IPS-15b (cell line): ENCODE data around the gene BRIP1.

Source experiments
- H3K27me3 ChIP-seq: one replicate; pipeline ENCODE4 v1.6.1; 2013; ENCODE audit warnings: low read length; ENCODE audit not compliant: control insufficient read depth, insufficient read depth
- H3K36me3 ChIP-seq: one replicate; pipeline ENCODE4 v1.6.1; 2013; ENCODE audit warnings: low read length; ENCODE audit not compliant: control insufficient read depth, insufficient read depth
- H3K4me1 ChIP-seq: one replicate; pipeline ENCODE4 v1.6.1; 2013; ENCODE audit warnings: mild to moderate bottlenecking, low read length; ENCODE audit not compliant: control insufficient read depth, insufficient read depth
- H3K4me3 ChIP-seq: one replicate; pipeline ENCODE4 v1.5.1; 2013; ENCODE audit warnings: low read depth, low read length
- H3K9ac ChIP-seq: one replicate; pipeline ENCODE4 v1.6.1; 2013; ENCODE audit warnings: low read depth, mild to moderate bottlenecking, low read length
- H3K9me3 ChIP-seq: one replicate; pipeline ENCODE4 v1.6.1; 2013; ENCODE audit warnings: mild to moderate bottlenecking, low read length; ENCODE audit not compliant: control insufficient read depth, insufficient read depth

BRIP1 gene

DNA sequence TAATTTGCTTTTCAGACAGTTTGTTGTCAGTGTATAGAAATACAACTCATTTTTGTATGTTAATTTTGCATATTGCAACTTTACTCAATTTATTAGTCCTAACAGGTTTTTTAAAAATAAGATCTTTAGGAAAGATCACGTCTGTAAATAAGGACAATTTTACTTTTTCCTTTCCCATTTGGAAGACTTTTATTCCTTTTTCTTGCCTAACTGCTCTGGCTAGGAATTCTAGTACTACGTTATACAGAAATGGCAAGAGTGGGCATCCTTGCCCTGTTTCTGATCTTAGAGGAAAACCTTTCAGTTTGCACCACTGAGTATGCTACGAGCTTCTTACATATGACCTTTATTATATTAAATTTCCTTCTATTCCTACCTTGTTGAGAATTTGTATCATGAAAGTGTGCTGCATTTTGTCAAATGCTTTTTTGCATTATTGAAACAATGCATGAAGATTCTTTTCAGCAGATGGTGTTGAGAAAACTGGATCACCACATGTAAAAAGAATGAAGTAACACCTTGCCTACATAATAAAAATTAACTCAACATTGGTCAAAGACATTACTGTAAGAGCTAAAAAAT is 113.4 kb downstream of the BRIP1 start:
- Histone ChIP-seq H3K4me3 (no peak overlapping the region), H3K4me1 (no peaks in the 10 kb centered on the region), H3K27me3 (no peaks in the 10 kb centered on the region), H3K9ac (no peak overlapping the region), H3K9me3 (no peaks in the 10 kb centered on the region), H3K36me3 (no peaks in the 10 kb centered on the region)

GRCh38 chr17:61746248-61746985 is 116.9 kb downstream of the BRIP1 start:
- H3K4me3 ChIP-seq, result no peak overlapping the region
- H3K27me3 ChIP-seq, result no peaks in the 10 kb centered on the region
- no peak overlapping the region for H3K9ac ChIP-seq
- H3K9me3 ChIP-seq, result no peaks in the 10 kb centered on the region
- H3K4me1 ChIP-seq, result no peaks in the 10 kb centered on the region
- no peaks in the 10 kb centered on the region for H3K36me3 ChIP-seq

- Histone ChIP-seq H3K4me3 (no peak overlapping the region), H3K27me3 (no peaks in the 10 kb centered on the region), H3K9me3 (no peaks in the 10 kb centered on the region), H3K9ac (no peak overlapping the region), H3K4me1 (no peaks in the 10 kb centered on the region), H3K36me3 (no peaks in the 10 kb centered on the region)
Observed at GRCh38 chr17:61744804-61745203, 118.5 kb downstream of the BRIP1 start.

- H3K9ac ChIP-seq, result no peak overlapping the region
- H3K4me1 ChIP-seq, result no peaks in the 10 kb centered on the region
- H3K36me3 ChIP-seq, result no peaks in the 10 kb centered on the region
- H3K27me3 ChIP-seq, result no peaks in the 10 kb centered on the region
- no peaks in the 10 kb centered on the region for H3K9me3 ChIP-seq
- H3K4me3 ChIP-seq, result no peak overlapping the region
Observed at GRCh38 chr17:61744252-61744651, 119.1 kb downstream of the BRIP1 start.

- no peak overlapping the region for H3K4me3 ChIP-seq
- no peaks in the 10 kb centered on the region for H3K9me3 ChIP-seq
- H3K9ac ChIP-seq, result no peak overlapping the region
- peaks cover 5% of the 10 kb centered on the region for H3K36me3 ChIP-seq
- no peaks in the 10 kb centered on the region for H3K27me3 ChIP-seq
- H3K4me1 ChIP-seq, result no peaks in the 10 kb centered on the region
Observed at GRCh38 chr17:61743766-61744165, 119.6 kb downstream of the BRIP1 start.

DNA sequence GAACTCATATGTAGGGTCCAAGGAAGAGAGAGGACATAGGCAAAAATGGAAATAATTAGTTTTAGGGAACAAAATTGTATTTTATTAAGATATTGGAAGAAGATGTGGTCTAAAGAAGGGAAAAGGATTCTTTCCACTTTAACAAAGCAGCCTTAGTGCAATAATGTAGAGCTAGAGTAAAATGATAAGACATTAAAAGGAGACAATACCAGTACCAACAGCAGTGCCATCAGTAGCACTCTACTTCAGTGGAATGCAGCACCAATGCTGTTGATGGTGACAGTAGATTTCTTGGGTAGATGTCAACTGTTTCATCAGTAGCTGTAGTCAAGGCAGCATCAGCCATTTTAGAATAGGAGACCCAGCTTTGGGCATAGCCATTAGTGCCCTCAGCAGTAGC is 124.3 kb downstream of the BRIP1 start:
- no peaks in the 10 kb centered on the region for H3K27me3 ChIP-seq
- H3K36me3 ChIP-seq, result peaks cover 5% of the 10 kb centered on the region
- no peak overlapping the region for H3K4me3 ChIP-seq
- no peaks in the 10 kb centered on the region for H3K9me3 ChIP-seq
- H3K9ac ChIP-seq, result no peak overlapping the region
- H3K4me1 ChIP-seq, result no peaks in the 10 kb centered on the region

DNA sequence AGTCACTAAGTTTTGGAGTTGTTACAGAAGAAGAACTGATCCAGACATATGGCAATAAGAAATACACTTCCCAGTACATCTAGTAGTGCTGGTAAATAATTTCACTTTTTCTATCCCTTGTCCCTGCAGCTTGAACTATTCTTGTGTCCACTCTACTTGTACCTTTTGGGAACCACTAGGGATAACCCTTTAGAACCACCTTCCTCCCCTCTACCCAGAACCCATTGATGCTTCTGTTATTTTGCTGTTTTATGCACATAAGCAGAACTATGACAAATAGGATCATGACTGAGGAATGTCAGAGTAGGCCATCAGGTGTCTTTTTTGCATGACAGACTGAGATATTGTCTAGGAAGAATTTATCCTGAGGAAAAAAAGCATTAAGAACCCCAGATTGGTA is 125.1 kb downstream of the BRIP1 start:
- no peaks in the 10 kb centered on the region for H3K4me1 ChIP-seq
- H3K27me3 ChIP-seq, result no peaks in the 10 kb centered on the region
- H3K9me3 ChIP-seq, result no peaks in the 10 kb centered on the region
- no peak overlapping the region for H3K4me3 ChIP-seq
- H3K9ac ChIP-seq, result no peak overlapping the region
- H3K36me3 ChIP-seq, result peaks cover 5% of the 10 kb centered on the region

- Histone ChIP-seq H3K36me3 (peaks cover 5% of the 10 kb centered on the region), H3K9ac (no peak overlapping the region), H3K4me1 (no peaks in the 10 kb centered on the region), H3K4me3 (no peak overlapping the region), H3K9me3 (no peaks in the 10 kb centered on the region), H3K27me3 (no peaks in the 10 kb centered on the region)
Observed at GRCh38 chr17:61737820-61738219, 125.5 kb downstream of the BRIP1 start.

GRCh38 chr17:61736438-61736837 is 126.9 kb downstream of the BRIP1 start:
- H3K9ac ChIP-seq, result no peak overlapping the region
- H3K36me3 ChIP-seq, result peaks cover 5% of the 10 kb centered on the region
- H3K4me3 ChIP-seq, result no peak overlapping the region
- no peaks in the 10 kb centered on the region for H3K4me1 ChIP-seq
- no peaks in the 10 kb centered on the region for H3K9me3 ChIP-seq
- H3K27me3 ChIP-seq, result no peaks in the 10 kb centered on the region

GRCh38 chr17:61735807-61736206 is 127.5 kb downstream of the BRIP1 start:
- peaks cover 5% of the 10 kb centered on the region for H3K36me3 ChIP-seq
- H3K4me3 ChIP-seq, result no peak overlapping the region
- H3K27me3 ChIP-seq, result no peaks in the 10 kb centered on the region
- H3K9me3 ChIP-seq, result no peaks in the 10 kb centered on the region
- H3K9ac ChIP-seq, result no peak overlapping the region
- no peaks in the 10 kb centered on the region for H3K4me1 ChIP-seq

DNA sequence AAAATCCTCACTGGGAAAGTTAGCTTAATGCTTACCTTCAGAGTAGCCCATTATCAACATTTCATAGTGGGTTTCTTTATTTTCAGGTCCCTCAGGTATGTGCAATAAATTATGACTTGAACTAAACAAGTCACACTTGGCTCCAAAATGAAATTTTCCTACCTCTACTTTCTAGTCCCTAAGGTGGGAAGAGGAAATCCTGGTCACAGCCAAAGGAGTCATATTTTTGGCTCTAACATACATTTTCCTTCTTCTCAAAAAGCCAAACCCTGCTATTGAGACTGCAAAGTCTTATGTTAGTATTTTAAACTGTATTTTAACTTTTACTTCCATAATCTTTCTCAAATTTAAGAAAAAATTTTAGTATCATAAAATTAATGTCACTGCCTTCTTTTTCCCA is 128.9 kb downstream of the BRIP1 start:
- Histone ChIP-seq H3K4me1 (no peaks in the 10 kb centered on the region), H3K27me3 (no peaks in the 10 kb centered on the region), H3K9ac (no peak overlapping the region), H3K36me3 (peaks cover 5% of the 10 kb centered on the region), H3K4me3 (no peak overlapping the region), H3K9me3 (no peaks in the 10 kb centered on the region)

DNA sequence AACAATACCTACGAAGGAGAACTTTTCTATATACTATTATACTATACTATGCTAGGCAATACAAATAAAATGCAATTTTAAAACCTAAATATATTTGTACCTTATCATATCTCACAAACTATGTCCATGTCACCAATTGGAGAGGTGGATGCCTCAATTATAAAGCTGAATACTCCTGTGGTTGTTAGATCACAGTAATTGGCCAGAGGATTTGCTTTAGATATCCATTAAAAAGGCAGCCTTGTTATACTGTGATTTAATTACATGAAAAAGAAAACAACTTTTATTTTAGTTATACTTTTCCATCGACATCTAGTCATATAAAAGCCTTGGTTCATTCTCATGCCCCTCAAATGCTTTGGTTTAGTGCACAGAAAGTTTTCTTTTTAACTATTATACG is 129.3 kb downstream of the BRIP1 start:
- H3K27me3 ChIP-seq, result no peaks in the 10 kb centered on the region
- H3K9me3 ChIP-seq, result no peaks in the 10 kb centered on the region
- H3K4me1 ChIP-seq, result no peaks in the 10 kb centered on the region
- H3K4me3 ChIP-seq, result no peak overlapping the region
- H3K9ac ChIP-seq, result no peak overlapping the region
- peaks cover 2% of the 10 kb centered on the region for H3K36me3 ChIP-seq
